H9 (cell line): ENCODE data around the gene BCL7B. TPM values are rescaled to one million over a fixed set of nuclear protein-coding genes. Genes with fewer than 3 reads are reported as not detected.

Experiments
- DNase-seq: peaks from one replicate; pipeline ENCODE4 v3.0.0-alpha.2; 2017
- H2AFZ ChIP-seq: one replicate; pipeline ENCODE4 v1.6.1; 2013; ENCODE audit warnings: mild to moderate bottlenecking, low read length, control low read depth, moderate library complexity
- H2AK5ac ChIP-seq: 2 replicates; pipeline ENCODE4 v1.6.1; 2013; ENCODE audit warnings: low read length, control low read depth, mixed read lengths; ENCODE audit not compliant: insufficient read length
- H2BK120ac ChIP-seq: one replicate; pipeline ENCODE4 v1.6.1; 2013; ENCODE audit warnings: low read depth, mild to moderate bottlenecking, low read length, control low read depth, inconsistent platforms; ENCODE audit not compliant: poor library complexity, severe bottlenecking
- H2BK12ac ChIP-seq: 2 replicates; pipeline ENCODE4 v1.6.1; 2013; ENCODE audit warnings: low read length, control low read depth, mixed read lengths, low read depth; ENCODE audit not compliant: insufficient read length
- H2BK15ac ChIP-seq: 2 replicates; pipeline ENCODE4 v1.6.1; 2013; ENCODE audit warnings: low read depth, low read length, control low read depth
- H2BK20ac ChIP-seq: one replicate; pipeline ENCODE4 v1.6.1; 2013; ENCODE audit warnings: low read depth, mild to moderate bottlenecking, low read length, control low read depth, inconsistent platforms; ENCODE audit not compliant: poor library complexity, severe bottlenecking
- H2BK5ac ChIP-seq: 2 replicates; pipeline ENCODE4 v1.6.1; 2013; ENCODE audit warnings: low read length, control low read depth, mixed read lengths; ENCODE audit not compliant: insufficient read length
- H3K14ac ChIP-seq: 2 replicates; pipeline ENCODE4 v1.6.1; 2013; ENCODE audit warnings: low read length, control low read depth; ENCODE audit not compliant: insufficient read depth
- H3K18ac ChIP-seq: 2 replicates; pipeline ENCODE4 v1.6.1; 2013; ENCODE audit warnings: low read depth, mild to moderate bottlenecking, mixed read lengths, low read length, control low read depth; ENCODE audit not compliant: insufficient read length
- H3K23ac ChIP-seq: 2 replicates; pipeline ENCODE4 v1.6.1; 2013; ENCODE audit warnings: low read length, control low read depth, mixed read lengths, low read depth; ENCODE audit not compliant: insufficient read length
- H3K23me2 ChIP-seq: 2 replicates; pipeline ENCODE4 v1.6.1; 2013; ENCODE audit warnings: low read depth, mild to moderate bottlenecking, mixed read lengths, low read length, control low read depth; ENCODE audit not compliant: insufficient read length, poor library complexity, severe bottlenecking
- H3K27ac ChIP-seq: 2 replicates; pipeline ENCODE4 v1.5.1; 2013; ENCODE audit warnings: low read length, control low read depth, mixed read lengths, low read depth; ENCODE audit not compliant: insufficient read length
- H3K27me3 ChIP-seq: 2 replicates; pipeline ENCODE4 v1.6.1; 2013; ENCODE audit warnings: low read length, control low read depth, inconsistent platforms; ENCODE audit not compliant: insufficient read depth
- H3K4ac ChIP-seq: 2 replicates; pipeline ENCODE4 v1.6.1; 2013; ENCODE audit warnings: low read depth, mild to moderate bottlenecking, control low read depth, inconsistent platforms, low read length, moderate library complexity
- H3K4me1 ChIP-seq: 2 replicates; pipeline ENCODE4 v1.6.1; 2013; ENCODE audit warnings: low read length, control low read depth, inconsistent platforms; ENCODE audit not compliant: insufficient read depth
- H3K4me2 ChIP-seq: 2 replicates; pipeline ENCODE4 v1.6.1; 2013; ENCODE audit warnings: low read length, control low read depth, mixed read lengths; ENCODE audit not compliant: insufficient read length, insufficient read depth
- H3K56ac ChIP-seq: 2 replicates; pipeline ENCODE4 v1.6.1; 2013; ENCODE audit warnings: low read depth, mild to moderate bottlenecking, mixed read lengths, low read length, control low read depth; ENCODE audit not compliant: insufficient read length
- H3K79me1 ChIP-seq: 2 replicates; pipeline ENCODE4 v1.6.1; 2013; ENCODE audit warnings: low read depth, mild to moderate bottlenecking, moderate library complexity, low read length, control low read depth, inconsistent platforms; ENCODE audit not compliant: insufficient read depth, poor library complexity, severe bottlenecking
- H3K79me2 ChIP-seq: 2 replicates; pipeline ENCODE4 v1.6.1; 2013; ENCODE audit warnings: low read length, control low read depth, inconsistent platforms; ENCODE audit not compliant: insufficient read depth
- H3K9ac ChIP-seq: 2 replicates; pipeline ENCODE4 v1.6.1; 2013; ENCODE audit warnings: low read length, control low read depth, mixed read lengths; ENCODE audit not compliant: insufficient read length; ENCODE audit errors: extremely low read depth
- H3K9me3 ChIP-seq: one replicate; pipeline ENCODE4 v1.6.1; 2013; ENCODE audit warnings: low read depth, low read length, inconsistent platforms; ENCODE audit not compliant: control insufficient read depth
- H3T11ph ChIP-seq: one replicate; pipeline ENCODE4 v1.6.1; 2013; ENCODE audit warnings: mild to moderate bottlenecking, low read length, control low read depth, inconsistent platforms
- H4K20me1 ChIP-seq: one replicate; pipeline ENCODE4 v1.6.1; 2013; ENCODE audit not compliant: control insufficient read depth, insufficient read length, insufficient read depth
- H4K5ac ChIP-seq: 2 replicates; pipeline ENCODE4 v1.6.1; 2013; ENCODE audit warnings: low read depth, mild to moderate bottlenecking, mixed read lengths, low read length, control low read depth; ENCODE audit not compliant: insufficient read length
- H4K8ac ChIP-seq: replicated peaks from 2 replicates; pipeline ENCODE4 v1.6.1; 2013; ENCODE audit warnings: low read length, control low read depth, mixed read lengths, low read depth; ENCODE audit not compliant: insufficient read length
- H4K91ac ChIP-seq: 2 replicates; pipeline ENCODE4 v1.6.1; 2013; ENCODE audit warnings: low read depth, mild to moderate bottlenecking, moderate library complexity, mixed read lengths, low read length, control low read depth; ENCODE audit not compliant: insufficient read length
- H3K27ac Mint-ChIP-seq, 3 experiments: 2 replicates in 2 of 3; 3 replicates in 1 of 3; pipeline ENCODE4 v1.8.0; 2020 to 2021; ENCODE audit warnings: mixed read lengths in 3 of 3, mild to moderate bottlenecking in 1 of 3, moderate library complexity in 1 of 3
- H3K27me3 Mint-ChIP-seq: 2 replicates; pipeline ENCODE4 v1.8.0; 2021; ENCODE audit warnings: low read depth, mild to moderate bottlenecking, moderate library complexity, mixed read lengths
- H3K36me3 Mint-ChIP-seq, 3 experiments: 2 replicates in 2 of 3; 3 replicates in 1 of 3; pipeline ENCODE4 v1.8.0; 2020 to 2021; ENCODE audit warnings: low read depth in 3 of 3, mixed read lengths in 3 of 3; ENCODE audit not compliant: insufficient read depth in 1 of 3
- H3K4me1 Mint-ChIP-seq, 2 experiments: 2 replicates each; pipeline ENCODE4 v1.8.0; 2020; ENCODE audit warnings: mixed read lengths in 2 of 2
- H3K4me3 Mint-ChIP-seq, 2 experiments: 2 replicates in 1 of 2; 3 replicates in 1 of 2; pipeline ENCODE4 v1.8.0; 2020 to 2021; ENCODE audit warnings: mild to moderate bottlenecking in 2 of 2, mixed read lengths in 2 of 2, moderate library complexity in 1 of 2
- H3K9me3 Mint-ChIP-seq, 2 experiments: 2 replicates in 1 of 2; 3 replicates in 1 of 2; pipeline ENCODE4 v1.8.0; 2020; ENCODE audit warnings: mild to moderate bottlenecking in 2 of 2, mixed read lengths in 2 of 2, moderate library complexity in 1 of 2
- WGBS: extraction: QIAGEN DNeasy Blood & Tissue Kit; methylation state at CpG from one replicate; pipeline ENCODE4 v1.1.7; 2013; ENCODE audit warnings: missing lambda C conversion rate, low lambda C conversion rate, mixed read lengths; ENCODE audit not compliant: insufficient read length; ENCODE audit errors: extremely low coverage; 5-methylcytosine and 5-hydroxymethylcytosine counted together
- total RNA-seq: library from RNA; stranded (reverse); gene quantifications from 2 replicates; pipeline ENCODE4 v1.2.1, GENCODE V29; 2021
- TF ChIP-seq, protein P1 (sequence below): fragments of 200-600 bp; sonication (generic); conservative IDR thresholded peaks from 3 replicates; pipeline ENCODE4 v1.8.0; 2021; ENCODE audit warnings: antibody characterized with exemption, mild to moderate bottlenecking

The BCL7B gene
- total RNA-seq, 1 experiment from 2014 or later = 48.9 TPM

DNA sequence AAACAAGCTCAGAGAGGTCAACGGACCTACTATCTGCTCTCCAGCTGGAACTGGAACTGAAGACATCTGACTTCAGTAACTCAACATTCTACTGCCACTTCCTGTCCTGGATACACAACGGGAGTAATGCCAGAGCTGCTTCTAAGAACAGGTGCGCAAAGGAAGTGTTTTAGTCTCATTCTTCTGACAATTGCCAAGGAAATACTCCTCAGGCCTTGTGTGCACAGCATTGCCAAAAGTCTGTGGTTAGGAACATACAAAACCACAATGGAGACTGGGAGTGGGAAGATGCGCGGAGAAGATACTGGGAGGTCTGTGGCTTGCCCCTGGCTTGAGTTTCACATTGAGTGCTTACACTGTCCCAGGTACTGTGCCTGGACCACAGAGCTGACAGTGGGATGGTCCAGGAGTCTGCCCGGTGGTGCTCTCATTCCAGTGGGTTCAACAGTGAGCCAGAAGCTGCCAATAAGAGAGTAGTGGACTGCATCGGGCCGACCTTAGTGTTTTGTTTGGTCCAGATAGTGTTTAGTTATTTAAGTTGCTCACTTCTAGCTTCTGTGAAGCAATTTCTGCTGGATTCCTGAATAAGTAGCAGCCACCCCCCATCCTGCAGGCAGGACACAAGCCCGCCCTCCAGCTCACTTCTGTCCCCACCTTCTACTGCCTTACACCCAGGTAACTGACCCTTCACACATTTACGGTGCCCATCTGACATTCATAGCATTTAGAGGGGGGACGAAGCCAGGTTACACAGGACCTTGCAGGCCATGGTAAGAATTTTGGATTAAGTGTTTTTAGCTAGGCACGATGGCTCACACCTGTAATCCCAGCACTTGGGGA lies 10.6 kb upstream of the BCL7B start:
- no peak for DNase-seq
- no peak overlapping the region for H4K8ac ChIP-seq
- Mint-ChIP-seq H3K9me3 (no peaks in the 10 kb centered on the region), H3K36me3 (peaks cover 17 to 39% (median 38%) of the 10 kb centered on the region in 3 experiments; a peak in 6 of 7 replicates), H3K4me1 (peaks cover 6 to 8% of the 10 kb centered on the region in 2 experiments), H3K27me3 (peaks cover 18% of the 10 kb centered on the region), H3K27ac (no peak overlapping the region; a peak in 1 of 7 replicates), H3K4me3 (no peak overlapping the region)
- no peak overlapping the region for H2AFZ ChIP-seq
- H3K4me2 ChIP-seq = no peak overlapping the region
- H3K56ac ChIP-seq = no peak overlapping the region
- no peak overlapping the region for H2BK5ac ChIP-seq
- no peak overlapping the region for H3K4ac ChIP-seq
- no peaks in the 10 kb centered on the region for H3K4me1 ChIP-seq
- H3K18ac ChIP-seq = no peak overlapping the region
- TF ChIP-seq, protein P1, sequence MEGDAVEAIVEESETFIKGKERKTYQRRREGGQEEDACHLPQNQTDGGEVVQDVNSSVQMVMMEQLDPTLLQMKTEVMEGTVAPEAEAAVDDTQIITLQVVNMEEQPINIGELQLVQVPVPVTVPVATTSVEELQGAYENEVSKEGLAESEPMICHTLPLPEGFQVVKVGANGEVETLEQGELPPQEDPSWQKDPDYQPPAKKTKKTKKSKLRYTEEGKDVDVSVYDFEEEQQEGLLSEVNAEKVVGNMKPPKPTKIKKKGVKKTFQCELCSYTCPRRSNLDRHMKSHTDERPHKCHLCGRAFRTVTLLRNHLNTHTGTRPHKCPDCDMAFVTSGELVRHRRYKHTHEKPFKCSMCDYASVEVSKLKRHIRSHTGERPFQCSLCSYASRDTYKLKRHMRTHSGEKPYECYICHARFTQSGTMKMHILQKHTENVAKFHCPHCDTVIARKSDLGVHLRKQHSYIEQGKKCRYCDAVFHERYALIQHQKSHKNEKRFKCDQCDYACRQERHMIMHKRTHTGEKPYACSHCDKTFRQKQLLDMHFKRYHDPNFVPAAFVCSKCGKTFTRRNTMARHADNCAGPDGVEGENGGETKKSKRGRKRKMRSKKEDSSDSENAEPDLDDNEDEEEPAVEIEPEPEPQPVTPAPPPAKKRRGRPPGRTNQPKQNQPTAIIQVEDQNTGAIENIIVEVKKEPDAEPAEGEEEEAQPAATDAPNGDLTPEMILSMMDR = no peak
- no peak overlapping the region for H3K23ac ChIP-seq
- H2BK120ac ChIP-seq = no peak overlapping the region
- H3K9me3 ChIP-seq = no peaks in the 10 kb centered on the region
- no peak overlapping the region for H2BK20ac ChIP-seq
- H3K9ac ChIP-seq = no peak overlapping the region
- H3K14ac ChIP-seq = no peak overlapping the region; the same call in 1 of the 2 replicates
- WGBS = no CpG with 5 or more reads among the region's 12 CpGs
- no peak overlapping the region for H2AK5ac ChIP-seq
- no peak overlapping the region for H3K27ac ChIP-seq
- H3T11ph ChIP-seq = no peak overlapping the region
- no peaks in the 10 kb centered on the region for H3K23me2 ChIP-seq
- H3K27me3 ChIP-seq = no peaks in the 10 kb centered on the region
- H4K5ac ChIP-seq = no peak overlapping the region
- no peak overlapping the region for H4K91ac ChIP-seq
- H3K79me2 ChIP-seq = no peaks in the 10 kb centered on the region
- H2BK15ac ChIP-seq = no peak overlapping the region
- H3K79me1 ChIP-seq = no peaks in the 10 kb centered on the region
- H2BK12ac ChIP-seq = no peak overlapping the region
- H4K20me1 ChIP-seq = no peaks in the 10 kb centered on the region
